ENCODE data around the gene TEX13B. TPM values are rescaled to one million over a fixed set of nuclear protein-coding genes. Genes with fewer than 3 reads are reported as not detected.
"Not testable (repeated sequence)": the region's sequence is repeated elsewhere in the genome, so short reads cannot be mapped to it uniquely, and the experiment has no call there.

Gene TEX13B
- total and polyA plus RNA-seq, 4 donors, result not detected

- H3K36me3 ChIP-seq (ENCODE audit: control insufficient read depth, insufficient read depth, low read length), result no peaks in the 10 kb centered on the region
- DNase-seq (ENCODE audit: low read depth in 4 of 6, low spot score in 6 of 6), result no peak
- no peaks in the 10 kb centered on the region for H3K9me3 ChIP-seq (ENCODE audit: control insufficient read depth, insufficient read depth, low read length)
- H3K27me3 ChIP-seq (ENCODE audit: control insufficient read depth, insufficient read depth, low read length), result no peaks in the 10 kb centered on the region
- no CpG with 5 or more reads among the region's 5 CpGs for WGBS (ENCODE audit: insufficient coverage)
- H3K27ac ChIP-seq (ENCODE audit: low read depth, low read length), result no peak overlapping the region
- no peaks in the 10 kb centered on the region for H3K4me1 ChIP-seq (ENCODE audit: control insufficient read depth, insufficient read depth, low read length)
- H3K4me3 ChIP-seq (ENCODE audit: low read depth, low read length), result no peak overlapping the region
These were observed 13.5 kb downstream of the TEX13B start for GRCh38 chrX:107968623-107969022.

- not testable (repeated sequence) for H3K4me3 ChIP-seq (ENCODE audit: low read depth, low read length); H3K9me3 ChIP-seq (ENCODE audit: control insufficient read depth, insufficient read depth, low read length); H3K27ac ChIP-seq (ENCODE audit: low read depth, low read length); H3K27me3 ChIP-seq (ENCODE audit: control insufficient read depth, insufficient read depth, low read length); H3K36me3 ChIP-seq (ENCODE audit: control insufficient read depth, insufficient read depth, low read length); H3K4me1 ChIP-seq (ENCODE audit: control insufficient read depth, insufficient read depth, low read length); DNase-seq (ENCODE audit: low read depth in 4 of 6, low spot score in 6 of 6)
These were observed 26.8 kb downstream of the TEX13B start for GRCh38 chrX:107955337-107955736.

- 100% methylated on average over 2 of the region's 3 CpGs for WGBS (ENCODE audit: insufficient coverage)
- Histone ChIP-seq H3K27ac (ENCODE audit: low read depth, low read length) (no peak overlapping the region), H3K4me1 (ENCODE audit: control insufficient read depth, insufficient read depth, low read length) (peaks cover 9% of the 10 kb centered on the region), H3K4me3 (ENCODE audit: low read depth, low read length) (no peak overlapping the region), H3K27me3 (ENCODE audit: control insufficient read depth, insufficient read depth, low read length) (peaks cover 6% of the 10 kb centered on the region), H3K9me3 (ENCODE audit: control insufficient read depth, insufficient read depth, low read length) (no peaks in the 10 kb centered on the region), H3K36me3 (ENCODE audit: control insufficient read depth, insufficient read depth, low read length) (no peaks in the 10 kb centered on the region)
- DNase-seq (ENCODE audit: low read depth in 4 of 6, low spot score in 6 of 6), result no peak
These were observed 42.1 kb downstream of the TEX13B start for GRCh38 chrX:107940095-107940494.

GRCh38 chrX:107936434-107936730 lies 45.8 kb downstream of the TEX13B start:
- DNase-seq (ENCODE audit: low read depth in 4 of 6, low spot score in 6 of 6), result peak in 1 of 6 donors; percentile 2
- 62% methylated on average over 8 of the region's 16 CpGs for WGBS (ENCODE audit: insufficient coverage)
- peaks cover 9% of the 10 kb centered on the region for H3K4me1 ChIP-seq (ENCODE audit: control insufficient read depth, insufficient read depth, low read length)
- H3K27me3 ChIP-seq (ENCODE audit: control insufficient read depth, insufficient read depth, low read length), result peaks cover 6% of the 10 kb centered on the region
- no peaks in the 10 kb centered on the region for H3K36me3 ChIP-seq (ENCODE audit: control insufficient read depth, insufficient read depth, low read length)
- peak overlapping the region; percentile 32 for H3K4me3 ChIP-seq (ENCODE audit: low read depth, low read length)
- H3K9me3 ChIP-seq (ENCODE audit: control insufficient read depth, insufficient read depth, low read length), result no peaks in the 10 kb centered on the region
- H3K27ac ChIP-seq (ENCODE audit: low read depth, low read length), result no peak overlapping the region

- Histone ChIP-seq H3K4me1 (ENCODE audit: control insufficient read depth, insufficient read depth, low read length) (peaks cover 9% of the 10 kb centered on the region), H3K36me3 (ENCODE audit: control insufficient read depth, insufficient read depth, low read length) (no peaks in the 10 kb centered on the region), H3K9me3 (ENCODE audit: control insufficient read depth, insufficient read depth, low read length) (no peaks in the 10 kb centered on the region), H3K27ac (ENCODE audit: low read depth, low read length) (no peak overlapping the region), H3K4me3 (ENCODE audit: low read depth, low read length) (peak overlapping the region; percentile 32), H3K27me3 (ENCODE audit: control insufficient read depth, insufficient read depth, low read length) (peaks cover 6% of the 10 kb centered on the region)
- peak in 1 of 6 donors; percentile 58 for DNase-seq (ENCODE audit: low read depth in 4 of 6, low spot score in 6 of 6)
- 36% methylated on average over 39 of the region's 48 CpGs for WGBS (ENCODE audit: insufficient coverage)
These were observed 46.3 kb downstream of the TEX13B start for GRCh38 chrX:107935664-107936433.

- H3K4me1 ChIP-seq (ENCODE audit: control insufficient read depth, insufficient read depth, low read length), result peaks cover 9% of the 10 kb centered on the region
- H3K36me3 ChIP-seq (ENCODE audit: control insufficient read depth, insufficient read depth, low read length), result no peaks in the 10 kb centered on the region
- peak in 1 of 6 donors; percentile 10 for DNase-seq (ENCODE audit: low read depth in 4 of 6, low spot score in 6 of 6)
- WGBS (ENCODE audit: insufficient coverage), result 52% methylated on average over 6 of the region's 7 CpGs
- H3K27ac ChIP-seq (ENCODE audit: low read depth, low read length), result no peak overlapping the region
- no peak overlapping the region for H3K4me3 ChIP-seq (ENCODE audit: low read depth, low read length)
- H3K9me3 ChIP-seq (ENCODE audit: control insufficient read depth, insufficient read depth, low read length), result no peaks in the 10 kb centered on the region
- H3K27me3 ChIP-seq (ENCODE audit: control insufficient read depth, insufficient read depth, low read length), result peaks cover 5% of the 10 kb centered on the region
These were observed 47.0 kb downstream of the TEX13B start for GRCh38 chrX:107935200-107935599.

GRCh38 chrX:107934262-107934661 lies 47.9 kb downstream of the TEX13B start:
- DNase-seq (ENCODE audit: low read depth in 4 of 6, low spot score in 6 of 6), result no peak
- Histone ChIP-seq H3K27ac (ENCODE audit: low read depth, low read length) (no peak overlapping the region), H3K27me3 (ENCODE audit: control insufficient read depth, insufficient read depth, low read length) (peaks cover 4% of the 10 kb centered on the region), H3K36me3 (ENCODE audit: control insufficient read depth, insufficient read depth, low read length) (no peaks in the 10 kb centered on the region), H3K9me3 (ENCODE audit: control insufficient read depth, insufficient read depth, low read length) (no peaks in the 10 kb centered on the region), H3K4me1 (ENCODE audit: control insufficient read depth, insufficient read depth, low read length) (peaks cover 9% of the 10 kb centered on the region), H3K4me3 (ENCODE audit: low read depth, low read length) (no peak overlapping the region)
- WGBS (ENCODE audit: insufficient coverage), result no CpG with 5 or more reads among the region's 1 CpG

Other genes starting within 250 kb of the TEX13B start
- 100 to 1,000 TPM; 119 to 150 TPM for gene TSC22D3, start 206.6 kb downstream of the TEX13B start, total RNA-seq
- 100 to 1,000 TPM; 121 to 141 TPM for gene TSC22D3, start 206.6 kb downstream of the TEX13B start, polyA plus RNA-seq (ENCODE audit: insufficient read length in 2 of 2)
- gene NCBP2L, start 204.6 kb downstream of the TEX13B start, total RNA-seq, result under 1 TPM in 1 of 2 donors, not detected in 1; 0.06 TPM
- gene NCBP2L, start 204.6 kb downstream of the TEX13B start, polyA plus RNA-seq (ENCODE audit: insufficient read length in 2 of 2), result under 1 TPM in 1 of 2 donors, not detected in 1; 0.14 TPM
- 10 to 100 TPM; 15.5 to 25.0 TPM for gene MID2, start 156.5 kb downstream of the TEX13B start, total RNA-seq
- 10 to 100 TPM in 1 of 2 donors, 1 to 10 TPM in 1; 8.4 to 12.4 TPM for gene MID2, start 156.5 kb downstream of the TEX13B start, polyA plus RNA-seq (ENCODE audit: insufficient read length in 2 of 2)
- gene VSIG1, start 62.7 kb upstream of the TEX13B start, total RNA-seq, result under 1 TPM; 0.39 to 0.79 TPM
- 1 to 10 TPM in 1 of 2 donors, under 1 TPM in 1; 1.00 to 1.2 TPM for gene VSIG1, start 62.7 kb upstream of the TEX13B start, polyA plus RNA-seq (ENCODE audit: insufficient read length in 2 of 2)
- 10 to 100 TPM; 82.4 to 88.4 TPM for gene PSMD10, start 109.2 kb upstream of the TEX13B start, total RNA-seq
- 10 to 100 TPM; 87.3 to 94.5 TPM for gene PSMD10, start 109.2 kb upstream of the TEX13B start, polyA plus RNA-seq (ENCODE audit: insufficient read length in 2 of 2)
- gene ATG4A, start 109.4 kb upstream of the TEX13B start, total RNA-seq, result 10 to 100 TPM; 10.9 to 14.9 TPM
- gene ATG4A, start 109.4 kb upstream of the TEX13B start, polyA plus RNA-seq (ENCODE audit: insufficient read length in 2 of 2), result 10 to 100 TPM; 10.5 to 14.7 TPM

All from spinal cord (tissue), 10 donors.